ENCODE measurements around the gene MX2.
"Not testable (repeated sequence)": the region's sequence is repeated elsewhere in the genome, so short reads cannot be mapped to it uniquely, and the experiment has no call there.

Gene MX2

DNA sequence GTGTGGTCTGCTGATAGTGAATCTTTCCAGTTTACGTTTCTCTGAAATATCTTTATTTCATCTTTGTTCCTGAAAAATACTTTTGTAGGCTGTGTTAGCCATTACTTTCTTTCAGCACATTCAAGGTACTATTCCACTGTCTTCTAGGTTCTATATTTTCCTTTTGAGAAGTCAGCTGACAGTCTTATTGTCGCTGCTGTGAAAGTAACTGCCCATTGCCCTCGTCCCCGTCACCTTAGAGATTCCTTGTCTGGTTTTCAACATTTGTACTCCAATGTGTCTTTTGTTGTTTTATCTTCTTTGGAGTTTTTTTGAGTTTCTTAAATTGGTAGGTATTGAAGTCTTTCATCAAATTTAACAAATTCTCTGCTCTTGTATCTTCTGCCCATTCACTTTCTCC is 19.8 kb upstream of the MX2 start:
- no peak for DNase-seq

DNA sequence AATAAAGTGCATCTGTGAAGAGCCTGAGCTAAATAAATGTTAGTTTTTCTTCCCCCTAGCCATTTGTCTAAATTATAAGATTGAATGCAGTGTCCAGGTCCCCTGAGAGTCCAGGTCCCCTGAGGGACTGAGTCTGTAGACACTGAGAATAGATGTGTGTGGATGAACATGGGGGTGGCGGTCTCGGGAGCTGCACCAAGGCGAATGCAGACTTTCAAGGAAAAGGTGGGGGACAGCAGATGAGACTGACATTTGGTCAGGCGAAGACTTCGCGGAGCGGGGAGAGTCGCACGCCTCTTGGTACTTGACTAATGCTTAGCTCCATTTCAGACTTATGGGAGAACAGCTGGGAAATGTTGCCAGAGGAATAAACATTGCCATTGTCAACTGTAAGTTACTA is 17.7 kb upstream of the MX2 start:
- DNase-seq, result no peak

DNA sequence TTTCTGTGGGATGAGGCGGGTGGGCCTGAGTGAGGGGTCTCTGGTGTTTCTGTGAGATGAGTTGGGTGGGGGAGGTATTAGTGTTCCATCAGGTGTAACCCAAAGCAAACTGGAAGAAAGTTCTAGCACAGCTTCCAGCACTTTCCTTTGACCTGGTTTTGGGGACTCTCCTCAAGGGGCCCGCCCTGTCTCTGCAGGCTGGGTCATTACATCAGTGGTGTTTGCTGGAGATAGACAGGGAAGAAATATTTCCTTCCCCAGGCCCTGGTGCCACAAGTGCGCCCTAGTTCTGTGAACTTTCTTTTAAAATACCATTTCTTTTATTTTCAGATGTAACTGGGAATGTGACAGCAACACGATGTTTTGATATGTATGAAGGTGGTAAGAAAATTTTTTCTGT is 16.5 kb upstream of the MX2 start:
- DNase-seq, result no peak

DNA sequence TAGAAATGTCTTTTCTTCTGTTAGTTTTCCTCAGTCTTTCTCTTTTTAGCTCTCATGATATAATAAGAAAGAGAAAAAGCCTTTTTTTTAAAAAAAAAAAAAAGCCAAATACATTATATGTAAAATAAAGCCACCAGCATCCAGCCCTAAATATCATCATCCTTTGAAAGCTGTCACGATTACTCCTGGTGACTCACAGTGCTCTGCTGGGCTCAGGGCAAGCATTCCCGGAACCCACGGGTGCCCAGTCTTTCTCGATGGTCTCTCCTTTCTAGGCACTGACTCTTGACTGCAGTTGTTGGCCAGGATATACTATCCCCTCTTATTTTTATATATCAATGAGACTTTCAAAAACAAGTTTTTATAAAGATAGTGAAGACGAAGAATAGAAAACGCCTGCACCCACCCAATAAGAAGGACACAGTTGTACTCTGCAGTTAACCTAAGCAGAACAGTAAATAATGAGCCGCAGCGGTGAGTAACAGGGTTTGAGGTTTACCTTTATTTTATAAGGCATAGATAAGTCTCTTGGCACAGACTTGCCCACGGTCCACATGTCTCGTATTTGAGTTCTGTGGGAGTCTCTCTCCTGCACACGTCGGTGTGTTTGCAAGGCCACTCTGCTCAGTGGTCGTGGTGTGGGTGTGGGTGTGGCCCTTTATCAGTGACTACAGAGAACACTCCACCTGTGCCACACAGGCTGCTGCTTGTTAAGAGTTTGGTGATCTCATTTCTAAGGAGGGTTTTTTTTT is 15.7 kb upstream of the MX2 start:
- DNase-seq, result no peak

DNA sequence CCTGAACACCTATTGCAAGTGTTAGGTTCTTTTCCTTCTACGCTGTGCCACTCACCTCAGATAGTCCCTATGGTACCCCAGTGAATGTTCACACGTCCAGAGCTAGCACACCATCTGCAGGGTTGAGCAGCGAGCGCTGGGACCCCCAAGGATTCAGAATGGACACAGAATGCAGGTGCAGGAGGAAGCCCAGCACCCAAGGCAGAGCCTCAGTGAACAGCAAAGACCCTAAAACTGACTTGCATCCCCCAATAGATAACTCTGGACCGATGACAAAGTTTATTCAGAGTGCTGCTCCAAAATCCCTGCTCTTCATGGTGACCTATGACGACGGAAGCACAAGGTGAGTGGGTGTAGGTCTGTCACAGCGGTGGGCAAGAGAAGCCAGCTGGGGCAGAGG is 15.1 kb upstream of the MX2 start:
- no peak for DNase-seq

DNA sequence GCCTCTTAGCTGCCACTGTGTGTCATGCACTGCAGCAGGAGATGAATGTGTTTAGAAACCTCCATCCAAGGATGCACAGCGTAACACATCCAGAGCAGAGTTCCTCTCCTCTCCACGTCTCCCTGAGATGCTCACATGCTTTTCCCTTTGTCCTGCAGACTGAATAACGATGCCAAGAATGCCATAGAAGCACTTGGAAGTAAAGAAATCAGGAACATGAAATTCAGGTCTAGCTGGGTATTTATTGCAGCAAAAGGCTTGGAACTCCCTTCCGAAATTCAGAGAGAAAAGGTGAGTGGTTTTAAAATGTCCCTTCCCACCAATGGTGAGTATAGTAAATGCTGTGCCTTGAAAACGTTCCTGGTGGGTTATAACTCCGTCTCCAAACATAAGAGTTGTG is 13.4 kb upstream of the MX2 start:
- DNase-seq, result no peak

DNA sequence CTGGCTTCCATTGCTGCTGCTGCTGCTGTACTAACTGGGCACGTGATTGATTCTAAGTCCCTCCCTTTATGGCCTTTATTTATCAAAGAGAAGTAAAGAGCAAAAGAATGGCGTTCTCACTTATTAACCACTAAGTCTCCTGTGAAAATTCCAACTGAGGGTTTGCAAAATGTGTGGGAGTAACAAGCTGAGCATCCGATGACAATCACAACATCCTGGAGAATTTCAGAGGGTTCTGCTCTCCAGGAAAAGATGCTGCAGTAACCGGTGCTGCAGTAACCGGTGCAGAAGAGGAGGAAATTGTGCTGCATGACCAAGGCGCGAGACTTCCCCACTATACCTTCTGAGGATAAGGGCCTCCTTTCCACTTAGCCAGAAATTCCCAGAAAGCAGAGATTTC is 12.7 kb upstream of the MX2 start:
- no peak for DNase-seq

DNA sequence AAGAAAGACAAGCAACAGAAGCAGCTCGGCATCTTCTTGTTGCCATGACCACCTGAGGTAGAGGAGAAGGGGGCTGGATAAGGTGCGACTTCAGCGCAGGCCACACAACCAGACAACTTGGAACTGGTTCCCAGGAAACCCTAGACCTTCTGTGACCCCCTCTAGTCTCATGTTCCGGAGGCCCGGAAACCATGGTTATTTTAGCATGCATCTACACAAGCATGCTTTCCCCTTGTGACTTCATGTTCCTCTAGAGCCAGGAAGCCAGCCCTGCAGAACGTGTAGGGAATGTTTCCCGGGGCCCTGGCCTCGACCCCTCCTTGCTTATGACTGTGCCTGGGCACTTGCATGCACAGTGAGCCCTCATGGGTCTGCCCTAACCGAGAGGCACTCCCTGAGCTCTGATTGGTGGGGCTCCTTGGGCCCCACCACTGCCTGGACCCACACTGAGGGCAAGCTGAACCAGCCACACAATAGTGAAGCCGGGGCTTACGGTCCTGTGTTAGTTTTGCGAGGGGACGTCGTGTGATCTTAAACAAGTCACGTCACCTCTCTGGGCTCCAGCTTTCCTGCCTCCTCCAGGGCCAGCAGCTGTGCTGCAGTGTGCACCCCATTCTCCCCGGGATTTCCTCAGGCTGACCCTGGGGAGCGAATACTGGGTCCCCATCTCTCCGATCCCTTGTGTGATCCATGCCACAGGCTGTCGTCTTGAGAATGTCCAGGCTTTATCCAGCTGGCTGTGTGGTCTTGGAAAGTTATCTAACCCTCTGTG is 12.0 kb upstream of the MX2 start:
- DNase-seq, result no peak

DNA sequence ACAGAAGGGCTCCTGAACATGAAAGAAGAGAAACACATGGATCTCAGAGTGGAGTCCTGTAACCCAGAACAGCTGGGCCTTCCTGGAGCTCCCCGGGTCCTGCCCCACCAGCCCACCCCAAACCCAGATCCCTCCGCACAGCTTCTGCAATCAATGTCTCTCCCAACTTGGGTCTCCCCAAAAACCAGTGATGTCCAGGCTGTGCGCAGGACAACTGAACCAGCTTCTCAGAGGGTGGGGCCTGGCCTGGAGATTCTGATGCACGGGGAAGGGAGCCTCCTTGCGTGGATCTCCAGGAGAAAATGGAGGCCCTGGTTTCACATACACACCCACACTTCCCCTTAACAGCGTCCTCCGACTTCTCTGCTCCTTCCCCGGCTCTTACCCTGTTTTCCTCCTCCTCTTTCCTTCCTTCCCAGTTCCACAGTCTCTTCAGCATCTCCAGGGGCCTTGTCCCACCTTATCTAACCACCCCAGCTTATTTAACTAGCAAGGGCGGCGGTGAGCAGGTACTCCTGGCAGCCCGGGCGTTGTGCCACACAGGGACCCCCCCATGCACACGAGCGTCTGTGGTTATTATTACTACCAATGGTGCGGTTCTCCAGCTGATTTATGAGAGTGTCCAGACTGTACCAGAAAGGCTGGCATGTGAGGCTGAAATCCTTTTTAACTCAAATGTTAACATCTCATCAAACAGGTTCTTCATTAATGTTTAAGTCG is 11.2 kb upstream of the MX2 start:
- DNase-seq, result no peak

DNA sequence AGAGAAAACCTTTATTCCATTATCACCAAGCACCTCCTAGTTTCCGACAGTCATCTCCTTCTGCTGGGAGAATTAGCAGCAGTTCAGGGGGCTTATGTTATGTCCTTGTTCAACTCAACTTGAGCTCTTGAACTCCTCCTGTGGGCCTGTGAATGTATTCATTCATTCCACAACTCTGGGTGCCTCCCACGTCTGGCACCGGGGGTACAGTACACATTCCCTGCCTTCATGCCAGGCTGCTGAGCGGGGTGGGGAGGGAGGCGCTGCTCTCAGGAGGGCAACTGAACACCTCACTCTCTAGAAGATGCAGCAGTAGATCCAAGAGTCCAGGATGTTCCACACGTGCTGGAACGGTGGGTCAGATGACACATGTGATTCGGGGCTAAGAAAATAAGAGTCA is 4.3 kb upstream of the MX2 start:
- DNase-seq, result no peak

DNA sequence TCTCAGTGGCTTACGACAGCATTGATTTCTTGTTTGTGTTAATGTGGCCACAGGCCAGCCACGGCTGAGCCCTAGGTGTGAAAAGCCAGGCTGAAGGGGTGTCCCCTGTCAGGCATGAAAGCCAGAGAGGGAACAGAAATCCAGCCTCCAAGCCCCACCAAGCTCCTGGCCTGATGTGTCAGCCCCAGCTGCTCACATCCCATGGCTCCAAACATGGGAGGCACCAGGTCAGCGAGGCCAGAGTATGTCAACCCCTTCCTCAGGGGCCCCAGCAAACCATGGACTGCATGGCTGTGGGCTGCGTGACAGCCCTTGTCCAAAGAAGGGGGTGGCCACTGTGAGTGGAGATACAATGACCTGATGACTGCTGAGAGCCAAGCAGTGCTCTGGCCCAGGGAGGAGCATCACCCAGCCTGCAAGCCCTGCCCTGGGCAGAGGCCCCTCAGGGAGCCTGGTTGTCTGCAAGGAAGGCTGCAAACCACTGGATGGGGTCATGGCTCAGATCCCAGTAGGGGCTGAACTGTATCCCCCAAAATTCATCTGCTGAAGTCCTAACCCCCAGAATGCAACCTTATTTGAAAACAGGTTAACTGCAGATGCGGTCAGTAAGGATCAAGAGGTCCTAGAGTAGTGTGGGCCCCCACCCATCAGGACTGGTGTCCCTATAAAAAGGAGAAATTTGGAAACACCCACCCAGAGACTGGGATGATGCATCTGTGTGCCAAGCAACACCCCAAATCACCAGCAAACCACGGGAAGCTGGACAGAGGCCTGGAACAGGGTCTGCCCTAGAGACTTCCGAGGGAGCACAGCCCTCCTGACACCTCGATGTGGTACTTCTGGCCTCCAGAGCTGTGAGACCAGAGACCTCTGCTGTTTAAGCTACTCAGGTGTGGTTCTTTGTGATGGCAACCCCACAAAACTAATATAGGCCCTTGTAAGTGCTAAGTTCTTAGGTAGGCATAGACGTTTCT is 3.3 kb upstream of the MX2 start:
- no peak for DNase-seq

DNA sequence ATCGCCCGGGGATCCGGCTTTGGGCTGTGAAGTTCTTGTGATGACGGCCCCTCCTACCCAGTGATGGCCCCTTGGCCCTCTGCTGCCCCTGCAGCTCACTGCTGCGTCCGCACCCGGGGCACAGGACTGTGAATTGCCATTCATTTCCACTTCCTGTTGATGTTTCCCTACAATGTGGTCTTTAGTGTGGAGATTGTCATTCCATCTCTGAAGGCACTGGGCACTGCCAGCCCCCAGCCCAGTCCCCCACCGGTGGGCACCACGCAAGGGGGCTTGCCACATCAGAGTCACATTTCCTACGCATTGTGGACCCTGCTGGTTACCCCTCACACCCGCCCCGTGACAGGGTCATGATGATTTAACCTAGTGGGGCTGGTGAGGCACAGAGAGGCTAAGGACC is 2.5 kb upstream of the MX2 start:
- no peak for DNase-seq

DNA sequence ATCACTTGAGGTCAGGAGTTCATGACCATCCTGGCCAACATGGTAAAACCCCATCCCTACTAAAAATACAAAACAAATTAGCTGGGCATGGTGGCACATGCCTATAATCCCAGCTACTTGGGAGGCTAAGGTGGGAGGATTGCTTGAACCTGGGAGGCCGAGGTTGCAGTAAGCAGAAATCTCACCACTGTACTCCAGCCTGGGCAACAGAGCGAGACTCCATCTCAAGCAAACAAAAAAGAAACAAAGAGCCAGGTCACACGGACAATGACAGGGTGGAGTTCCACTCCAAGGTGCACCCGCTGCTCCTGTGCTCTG is 2.1 kb upstream of the MX2 start:
- not testable (repeated sequence) for DNase-seq

DNA sequence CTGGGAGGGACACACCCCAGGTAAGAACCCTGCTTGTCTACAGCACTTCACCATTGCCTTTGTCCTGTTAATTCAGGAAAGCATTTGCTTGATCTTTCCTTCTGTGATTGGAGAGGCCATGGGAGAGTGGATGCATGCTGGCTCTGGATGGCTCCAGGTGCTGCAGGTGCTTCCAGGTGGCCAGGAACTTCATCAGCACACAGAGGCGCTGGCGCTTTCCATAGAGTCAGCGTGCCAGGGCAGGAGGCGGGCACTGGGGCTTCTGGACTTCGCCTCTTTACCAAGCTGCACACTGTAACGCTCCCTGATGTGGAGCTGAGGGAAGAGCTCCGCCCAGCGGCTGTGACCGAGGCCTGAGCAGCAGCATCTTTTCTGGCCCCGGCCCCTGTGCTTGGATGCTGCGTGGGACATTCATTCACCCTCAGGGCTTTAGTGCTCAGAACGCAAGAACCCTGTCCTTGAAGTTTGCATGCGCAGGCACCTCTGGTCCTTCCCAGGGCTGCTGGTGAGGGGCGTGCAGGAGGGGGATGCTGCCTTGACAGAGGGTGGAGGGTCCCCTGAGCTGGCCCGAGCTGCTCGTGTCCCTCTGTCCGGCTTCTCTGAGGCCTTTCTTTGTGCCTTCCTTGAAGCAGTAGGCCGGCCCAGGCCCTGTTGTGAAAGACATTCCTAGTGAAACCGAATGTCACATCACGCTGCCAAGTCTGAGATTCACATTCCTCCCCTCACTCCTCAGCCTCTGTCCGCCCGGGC is 1.6 kb upstream of the MX2 start:
- DNase-seq, result no peak

DNA sequence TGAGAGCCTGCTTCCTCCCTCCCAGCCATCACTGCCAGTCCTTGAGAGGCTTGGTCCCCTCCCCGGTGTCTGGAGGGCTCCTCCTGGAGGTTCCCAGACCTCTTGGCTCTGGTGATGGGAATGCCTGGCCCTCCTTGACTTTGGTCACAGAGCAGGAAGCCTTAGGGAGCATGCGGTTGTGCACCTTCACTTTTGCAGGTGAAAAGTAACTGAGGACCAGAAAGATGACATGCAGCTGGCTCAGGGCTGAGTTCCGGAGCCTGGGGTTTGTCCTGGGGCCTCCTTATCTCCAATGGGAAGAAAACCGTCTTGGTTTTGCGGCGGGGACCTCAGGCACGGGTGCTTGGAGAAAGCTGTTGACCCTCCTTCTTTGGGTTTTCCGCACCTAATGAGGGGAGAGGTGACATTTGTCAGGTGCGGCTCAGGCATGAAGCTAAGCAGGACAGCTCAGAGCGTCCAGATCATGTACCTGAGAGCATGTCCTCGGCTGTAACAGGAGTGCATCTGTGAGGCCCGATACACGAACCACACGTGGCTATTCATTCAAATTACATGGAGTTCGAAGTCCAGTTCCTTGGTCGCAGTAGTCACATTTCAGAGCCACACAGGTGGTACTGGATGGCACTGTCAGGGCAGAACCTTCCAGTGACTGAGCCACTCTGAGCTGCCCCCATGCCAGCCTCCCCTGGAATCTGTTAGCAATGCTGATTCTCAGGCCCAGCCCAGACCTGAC is 608 bp upstream of the MX2 start:
- no peak for DNase-seq

DNA sequence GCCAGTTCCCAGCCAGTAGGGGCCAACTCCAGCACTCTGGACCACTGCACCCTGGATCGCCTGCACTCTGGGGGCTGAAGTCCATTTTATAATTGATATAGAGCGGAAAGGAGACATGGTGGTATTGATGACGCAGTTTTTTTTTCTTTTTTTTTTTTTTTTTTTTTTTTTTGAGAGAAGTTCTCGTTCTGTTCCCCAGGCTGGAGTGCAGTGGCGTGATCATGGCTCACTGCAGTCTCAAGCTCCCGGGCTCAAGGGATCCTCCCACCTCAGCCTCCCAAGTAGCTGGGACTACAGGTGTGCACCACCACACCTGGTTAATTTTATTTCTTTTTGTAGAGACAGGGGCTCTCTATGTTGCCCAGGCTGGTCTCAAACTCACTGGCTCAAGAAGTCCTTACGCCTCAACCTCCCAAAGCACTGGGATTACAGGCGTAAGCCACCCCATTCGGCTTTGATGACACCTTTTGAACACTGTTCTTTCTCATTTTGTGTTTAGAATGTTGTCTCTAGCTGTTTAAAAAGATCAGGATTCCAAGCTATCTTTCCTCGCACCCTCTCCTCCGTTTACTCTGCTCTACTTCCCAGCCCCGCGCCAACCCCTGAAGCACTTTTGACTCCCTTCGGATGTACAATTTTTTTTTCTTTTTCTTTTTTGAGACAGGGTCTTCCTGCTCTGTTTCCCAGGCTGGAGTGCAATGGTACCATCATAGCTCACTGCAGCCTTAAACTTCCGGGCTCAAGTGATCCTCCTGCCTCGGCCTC is 960 bp downstream of the MX2 start:
- no peak for DNase-seq

DNA sequence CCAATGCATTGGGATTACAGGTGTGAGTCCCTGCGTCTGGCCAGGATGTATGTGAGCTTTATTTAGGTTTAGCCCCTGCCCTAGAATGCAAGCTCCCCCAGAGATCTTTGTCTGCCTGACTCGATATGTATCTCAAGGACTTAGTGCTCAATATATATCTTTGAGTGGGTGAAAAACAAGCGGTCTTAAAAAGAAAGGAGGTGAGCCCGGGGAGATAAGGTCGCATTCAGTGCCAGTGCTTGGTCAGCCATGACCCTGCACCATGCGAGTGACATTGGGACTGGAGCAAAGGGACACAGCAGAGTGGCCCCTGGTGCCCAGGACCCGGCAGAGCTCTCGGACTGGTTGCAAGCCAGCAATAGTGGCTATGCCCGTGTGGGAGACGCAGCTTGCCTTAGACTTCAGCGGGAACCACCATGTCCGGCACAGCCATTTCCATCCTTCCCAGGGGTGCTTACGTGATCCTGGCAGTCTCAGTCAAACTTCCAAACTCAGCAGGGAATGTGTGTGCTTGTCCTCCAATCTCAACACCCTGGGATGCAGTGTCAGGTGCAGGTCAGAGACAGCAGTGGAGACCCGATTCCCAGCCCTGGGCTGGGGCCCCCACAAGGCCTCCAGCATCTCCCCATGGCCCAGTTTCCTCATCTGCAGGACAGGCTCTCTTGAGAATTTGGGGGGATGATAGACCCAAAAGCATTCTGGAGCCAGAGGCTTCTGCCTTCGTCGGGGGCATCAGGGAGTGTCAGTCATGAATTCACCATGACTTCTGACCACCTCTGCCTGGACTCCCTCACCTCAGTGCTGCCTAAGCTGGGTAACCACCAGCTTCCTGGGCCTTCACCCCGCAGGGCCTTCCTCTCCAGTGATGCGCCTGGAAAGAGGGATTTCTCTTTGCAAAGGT is 1.8 kb downstream of the MX2 start:
- DNase-seq, result no peak

DNA sequence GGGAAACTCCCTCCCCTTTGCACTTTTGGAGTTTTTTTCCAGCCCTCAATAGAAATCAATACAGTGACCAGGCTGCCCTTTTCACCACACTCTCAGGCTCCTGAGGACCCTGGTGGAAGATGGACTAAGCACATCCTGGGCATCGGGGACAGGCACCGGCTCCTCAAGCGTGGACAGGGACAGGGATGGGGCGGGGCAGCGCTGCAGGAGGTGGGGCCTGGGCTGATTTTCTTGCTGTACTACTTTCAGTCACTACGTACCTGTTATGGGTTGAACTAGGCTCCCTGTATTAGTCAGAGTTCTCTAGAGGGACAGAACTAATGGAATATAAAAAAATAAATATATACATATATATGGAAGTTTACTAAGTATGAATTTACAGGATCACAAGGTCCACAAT is 2.5 kb downstream of the MX2 start:
- peak; percentile 33 for DNase-seq

DNA sequence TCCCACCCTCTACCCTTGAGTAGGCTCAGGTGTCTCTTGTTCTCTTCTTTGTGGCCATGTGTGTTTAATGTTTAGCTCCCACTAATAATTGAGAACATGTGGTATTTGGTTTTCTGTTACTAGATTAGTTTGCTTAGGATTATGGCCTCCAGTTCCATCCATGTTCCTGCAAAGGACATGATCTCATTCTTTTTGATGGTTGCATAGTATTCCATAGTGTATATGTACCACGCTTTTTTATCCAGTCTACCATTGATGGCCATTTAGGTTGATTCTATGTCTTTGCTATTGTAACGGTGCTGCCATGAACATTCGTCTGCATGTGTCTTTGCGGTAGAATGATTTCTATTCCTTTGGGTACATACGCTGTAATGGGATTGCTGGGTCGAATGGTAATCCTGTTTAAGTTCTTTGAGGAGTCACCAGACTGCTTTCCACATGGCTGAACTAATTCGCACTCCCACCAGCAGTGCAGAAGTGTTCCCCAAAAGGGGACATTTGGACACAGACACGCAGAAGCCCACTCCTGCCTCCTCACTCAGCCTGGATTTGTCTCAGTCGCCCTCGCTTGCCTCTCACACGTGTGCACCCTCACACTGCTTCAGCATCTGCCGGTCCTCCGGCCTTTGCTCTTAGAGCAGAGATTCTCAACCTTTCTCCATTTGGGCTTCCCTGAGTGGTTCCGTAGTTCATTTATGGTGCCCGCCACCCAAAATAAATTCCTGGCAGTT is 3.7 kb downstream of the MX2 start:
- DNase-seq, result no peak

Data from activated CD4-positive, alpha-beta T cell treated with anti-CD3 and anti-CD28 coated beads for 48 hours (primary cell).